DMS53 treated with DMSO at 0.1 percent for 48 hours (cell line): ENCODE data around the gene IDS.
A peak's percentile ranks its signal among the peaks of the same experiment; 100 is the strongest.
"Not testable (repeated sequence)": the region's sequence is repeated elsewhere in the genome, so short reads cannot be mapped to it uniquely, and the experiment has no call there.

ENCODE experiments used
- DNase-seq: peaks from one replicate; lab custom pipeline; 2025; ENCODE audit not compliant: unreplicated experiment; lab: John Stamatoyannopoulos, UW

The IDS gene

GRCh38 chrX:149504915-149505651 lies at the start of gene IDS:
TSS of gene IDS (minus strand) at chrX:149505306. CDS start at chrX:149505137, 169 bp downstream.
- peak; percentile 62 for DNase-seq

GRCh38 chrX:149551939-149552248 lies 46.8 kb upstream of the IDS start:
- DNase-seq, result not testable (repeated sequence)

DNA sequence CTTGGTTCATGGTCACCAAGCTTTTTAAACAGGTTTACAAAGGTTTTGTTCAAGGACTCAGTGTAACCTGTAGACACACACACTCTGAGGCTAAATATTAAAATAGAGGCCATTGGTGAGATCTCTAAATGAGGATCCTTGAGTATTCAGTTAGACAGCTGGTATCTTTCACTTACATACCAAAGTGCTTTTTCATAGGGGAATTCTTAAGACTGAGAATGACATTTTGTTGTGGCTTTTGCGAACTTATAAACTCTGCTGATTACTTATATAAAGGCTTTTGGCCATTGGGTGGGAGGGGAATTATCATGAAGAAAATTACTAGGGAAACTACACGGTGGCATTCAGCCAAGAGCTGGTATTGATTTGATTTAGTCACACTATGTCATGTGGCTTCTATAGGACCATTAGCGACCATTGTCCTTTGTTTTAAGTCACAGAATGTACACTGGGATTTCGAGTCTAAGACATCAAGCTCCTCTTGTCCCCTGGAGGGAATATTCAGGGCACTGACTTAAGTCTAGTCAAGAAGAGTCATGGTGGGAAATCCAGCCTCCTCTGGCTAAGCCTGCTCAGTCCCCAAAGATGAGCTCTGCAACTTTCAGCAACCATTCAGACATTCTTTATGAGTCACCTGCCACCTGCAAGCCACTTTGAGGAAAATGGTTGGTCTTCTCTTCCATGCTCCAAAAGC lies 46.3 kb upstream of the IDS start:
- DNase-seq, result not testable (repeated sequence)

- not testable (repeated sequence) for DNase-seq
Observed at GRCh38 chrX:149550454-149550853, 45.3 kb upstream of the IDS start.

GRCh38 chrX:149549701-149550100 lies 44.6 kb upstream of the IDS start, which contains the start of gene HSFX3:
TSS of gene HSFX3 (minus strand) at chrX:149549924. CDS start at chrX:149549852, 72 bp downstream.
- DNase-seq, result not testable (repeated sequence)

- not testable (repeated sequence) for DNase-seq
Observed at GRCh38 chrX:149547782-149548181, 42.7 kb upstream of the IDS start.

DNA sequence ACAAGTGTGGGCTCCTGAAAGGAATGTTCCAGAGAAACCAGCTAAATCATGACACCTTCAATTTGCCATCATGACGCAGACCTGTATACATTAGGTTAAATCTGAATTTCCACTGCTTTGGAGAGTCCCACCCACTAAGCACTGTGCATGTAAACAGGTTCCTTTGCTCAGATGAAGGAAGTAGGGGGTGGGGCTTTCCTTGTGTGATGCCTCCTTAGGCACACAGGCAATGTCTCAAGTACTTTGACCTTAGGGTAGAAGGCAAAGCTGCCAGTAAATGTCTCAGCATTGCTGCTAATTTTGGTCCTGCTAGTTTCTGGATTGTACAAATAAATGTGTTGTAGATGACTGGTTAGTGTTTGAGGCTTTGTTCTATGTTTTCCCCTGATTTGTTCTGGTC lies 41.9 kb upstream of the IDS start:
- DNase-seq, result not testable (repeated sequence)

- not testable (repeated sequence) for DNase-seq
Observed at GRCh38 chrX:149545545-149546543, 40.7 kb upstream of the IDS start.

GRCh38 chrX:149541521-149542047 lies 36.5 kb upstream of the IDS start:
- DNase-seq, result no peak

DNA sequence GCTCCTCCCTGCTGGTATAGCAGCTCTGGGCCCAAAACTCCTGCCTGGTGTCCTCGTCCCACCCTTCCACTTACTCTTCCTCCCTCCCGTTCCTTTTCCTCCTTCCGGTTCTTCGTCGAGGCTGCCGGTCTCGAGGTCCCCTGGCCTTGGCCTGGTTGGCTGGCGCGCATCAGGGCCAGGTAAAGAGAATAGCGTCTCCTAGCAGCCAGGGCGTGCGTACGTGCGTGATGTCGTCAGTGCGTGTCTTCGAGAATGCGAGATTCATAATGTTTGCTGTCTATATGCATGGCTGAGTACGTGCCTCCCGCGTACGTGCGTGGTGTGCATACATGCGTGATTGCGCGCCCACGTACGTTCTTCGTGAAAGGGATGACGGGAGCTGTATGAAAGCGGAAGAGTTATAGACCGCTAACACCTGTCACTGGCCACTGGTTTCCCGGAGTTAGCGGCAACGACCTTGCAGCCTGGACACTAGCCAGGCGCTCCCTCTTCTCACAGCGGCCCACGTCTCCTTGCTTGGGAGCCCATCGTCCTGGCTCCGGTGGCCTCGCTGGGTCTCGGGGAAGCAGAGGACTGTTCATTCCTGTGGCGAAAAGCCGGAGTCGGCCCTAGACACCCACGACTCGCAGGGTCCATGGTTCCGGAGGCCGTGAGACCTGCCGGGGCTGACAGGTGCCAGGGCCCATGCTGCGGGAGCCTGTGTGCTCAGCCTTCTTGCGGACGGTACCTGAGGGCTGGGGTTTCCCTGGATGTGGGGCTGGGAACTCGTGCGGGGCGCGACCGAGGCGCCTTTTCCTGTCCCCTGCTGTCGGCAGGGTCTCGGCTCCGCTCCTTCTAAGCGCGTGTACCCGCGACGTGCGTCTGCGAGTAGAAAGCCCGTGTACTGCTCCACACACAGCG lies 35.8 kb upstream of the IDS start, which contains the start of gene EOLA1:
EOLA1 (plus strand) TSS at position 392 of the 900 bp plus-strand sequence. CDS start 4,619 bp downstream, outside the sequence.
- DNase-seq, result peak; percentile 83

- peak; percentile 84 for DNase-seq
Observed at GRCh38 chrX:149540131-149540620, 35.1 kb upstream of the IDS start.

DNA sequence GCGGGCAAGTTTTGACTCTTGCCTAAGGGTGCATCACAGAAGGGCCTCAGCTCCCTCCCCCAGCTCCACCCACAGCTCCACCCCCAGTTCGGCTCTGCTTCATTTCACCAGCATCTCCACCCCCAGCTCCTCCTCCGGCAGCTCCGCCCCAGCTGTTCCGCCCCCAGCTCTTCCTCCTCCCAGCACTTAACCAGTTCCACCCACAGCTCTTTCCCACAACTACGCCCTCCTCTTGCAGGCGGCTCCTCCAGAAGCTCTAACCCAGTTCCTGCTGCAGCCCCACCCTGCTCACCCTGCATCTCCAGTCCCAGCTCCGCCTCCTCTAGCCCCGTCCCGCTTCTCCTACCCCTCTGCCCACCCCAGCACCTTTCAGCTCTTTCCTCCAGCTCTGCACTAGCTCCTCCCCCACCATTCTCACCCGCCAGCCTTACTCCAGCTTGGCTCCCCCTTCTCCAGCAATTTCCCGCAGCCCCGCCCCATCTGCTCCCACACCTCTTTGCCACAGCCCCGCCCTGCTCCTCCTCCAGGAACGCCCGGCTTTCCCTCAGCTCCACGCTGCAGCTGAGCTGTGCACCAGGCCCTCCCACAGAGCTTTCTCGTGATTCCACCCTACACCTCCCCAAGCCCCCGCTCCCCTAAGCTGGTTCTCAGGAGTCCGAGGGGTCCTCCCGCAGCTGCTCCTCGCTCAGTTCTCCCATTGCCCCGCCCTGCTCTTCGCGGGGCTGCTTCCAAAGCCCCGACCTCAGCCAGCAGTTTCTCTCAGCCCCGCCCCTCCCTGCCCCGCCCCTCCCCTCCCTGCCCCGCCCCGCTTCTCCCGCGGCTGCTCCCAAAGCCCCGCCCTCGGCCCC lies 34.4 kb upstream of the IDS start:
- DNase-seq, result peak; percentile 80

DNA sequence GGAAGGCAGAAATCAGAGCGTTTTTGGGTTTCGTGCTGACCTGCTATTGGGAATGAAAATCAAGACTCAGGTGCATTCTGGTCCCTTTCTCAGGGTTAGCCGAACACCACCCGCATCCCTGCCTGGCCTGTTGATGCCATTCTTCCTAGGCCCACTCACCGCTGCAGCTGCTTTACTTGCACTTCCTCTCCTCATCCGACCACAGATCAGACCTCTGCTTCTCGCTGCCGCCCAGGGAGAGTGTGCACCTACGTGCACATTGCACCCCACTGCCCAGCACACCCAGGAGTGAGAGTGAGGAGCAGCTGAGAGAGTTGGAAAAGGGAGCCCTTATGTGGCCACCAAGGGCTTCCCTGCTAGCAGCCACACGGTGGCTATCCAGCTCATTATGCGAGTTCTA lies 32.4 kb upstream of the IDS start:
- DNase-seq, result not testable (repeated sequence)

- DNase-seq, result not testable (repeated sequence)
Observed at GRCh38 chrX:149534926-149535602, 30.0 kb upstream of the IDS start.

DNA sequence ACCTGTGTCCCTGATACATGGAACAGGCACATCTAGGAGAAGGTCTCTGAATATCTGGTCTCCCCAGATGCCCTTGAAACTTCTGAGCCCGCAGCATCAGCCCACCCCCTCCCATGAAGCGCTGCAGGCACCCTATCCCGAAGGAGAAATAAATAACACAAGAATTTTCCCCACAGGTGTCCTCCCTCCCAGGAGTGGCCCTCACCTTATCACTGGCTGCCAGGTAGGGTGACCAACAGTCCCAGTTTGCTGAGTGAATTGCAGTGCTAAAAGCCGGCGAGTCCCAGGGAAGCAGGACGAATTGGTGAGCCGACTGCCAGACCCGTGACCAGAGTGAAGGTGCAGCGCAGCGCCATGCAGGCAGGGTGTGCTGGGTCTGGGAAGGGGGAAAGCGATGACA lies 28.9 kb upstream of the IDS start:
- not testable (repeated sequence) for DNase-seq

DNA sequence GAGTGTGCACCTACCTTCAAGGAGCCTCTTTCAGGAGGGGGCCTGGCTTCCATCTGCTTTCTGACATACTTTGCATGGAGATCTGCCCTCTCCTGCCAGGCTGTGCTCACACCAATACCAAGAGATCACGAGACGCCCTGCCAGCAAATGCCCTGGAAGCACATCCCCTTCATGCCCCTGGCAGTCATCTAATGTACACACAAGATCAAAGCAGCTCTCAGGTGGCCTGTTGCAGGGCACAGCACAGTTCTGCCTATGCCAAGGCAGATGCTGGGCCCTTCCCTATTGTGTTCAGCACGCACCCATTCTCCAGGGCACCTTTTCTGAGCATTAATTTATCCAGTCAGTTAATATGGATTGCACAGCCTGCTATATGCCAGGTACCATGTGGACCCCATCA lies 27.8 kb upstream of the IDS start:
- DNase-seq, result not testable (repeated sequence)

DNA sequence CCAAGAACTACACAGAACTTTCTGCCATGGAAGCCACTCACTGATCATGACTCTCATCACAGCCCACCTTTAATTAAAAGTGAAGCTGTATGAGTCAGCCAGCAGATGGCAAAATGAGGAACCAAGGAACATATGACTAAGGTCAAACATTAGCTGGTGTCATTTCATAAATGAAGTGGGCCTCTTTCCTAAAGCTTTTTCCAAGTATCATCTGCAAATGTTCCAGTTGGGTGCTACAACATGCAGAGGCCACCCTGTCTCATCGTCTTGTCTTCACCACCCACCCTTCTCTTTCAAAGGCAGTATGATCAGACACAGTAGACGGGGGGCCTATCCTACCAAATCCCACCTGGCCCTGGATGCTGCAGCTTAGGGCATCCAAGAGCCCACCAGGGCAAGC lies 26.5 kb upstream of the IDS start:
- DNase-seq, result no peak

DNA sequence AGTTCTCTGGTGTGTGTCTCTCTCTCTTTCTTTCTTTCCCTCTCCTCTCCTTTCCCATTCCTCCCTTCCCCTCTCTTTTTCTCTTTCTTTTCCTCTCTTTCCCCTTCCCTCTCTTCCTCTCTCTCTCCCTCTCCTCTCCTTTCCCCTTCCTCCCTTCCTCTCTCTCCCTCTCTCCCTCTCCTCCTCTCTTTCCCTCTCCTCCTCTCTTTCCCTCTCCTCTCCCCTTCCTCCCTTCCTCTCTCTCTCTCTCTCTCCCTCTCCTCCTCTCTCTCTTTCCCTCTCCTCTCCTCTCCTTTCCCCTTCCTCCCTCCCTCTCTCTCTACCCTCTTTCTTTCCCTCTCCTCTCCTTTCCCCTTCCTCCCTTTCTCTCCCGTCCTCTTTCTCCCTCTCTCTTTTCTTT lies 23.3 kb upstream of the IDS start:
- DNase-seq, result no peak
